NCI-H510A treated with DMSO at 0.1 percent for 48 hours (cell line): ENCODE measurements around the gene SS18L1.
"Not testable (repeated sequence)": the region's sequence is repeated elsewhere in the genome, so short reads cannot be mapped to it uniquely, and the experiment has no call there.

Experiments used
- DNase-seq: peaks from one replicate; lab custom pipeline; 2025; lab: John Stamatoyannopoulos, UW

The SS18L1 gene

DNA sequence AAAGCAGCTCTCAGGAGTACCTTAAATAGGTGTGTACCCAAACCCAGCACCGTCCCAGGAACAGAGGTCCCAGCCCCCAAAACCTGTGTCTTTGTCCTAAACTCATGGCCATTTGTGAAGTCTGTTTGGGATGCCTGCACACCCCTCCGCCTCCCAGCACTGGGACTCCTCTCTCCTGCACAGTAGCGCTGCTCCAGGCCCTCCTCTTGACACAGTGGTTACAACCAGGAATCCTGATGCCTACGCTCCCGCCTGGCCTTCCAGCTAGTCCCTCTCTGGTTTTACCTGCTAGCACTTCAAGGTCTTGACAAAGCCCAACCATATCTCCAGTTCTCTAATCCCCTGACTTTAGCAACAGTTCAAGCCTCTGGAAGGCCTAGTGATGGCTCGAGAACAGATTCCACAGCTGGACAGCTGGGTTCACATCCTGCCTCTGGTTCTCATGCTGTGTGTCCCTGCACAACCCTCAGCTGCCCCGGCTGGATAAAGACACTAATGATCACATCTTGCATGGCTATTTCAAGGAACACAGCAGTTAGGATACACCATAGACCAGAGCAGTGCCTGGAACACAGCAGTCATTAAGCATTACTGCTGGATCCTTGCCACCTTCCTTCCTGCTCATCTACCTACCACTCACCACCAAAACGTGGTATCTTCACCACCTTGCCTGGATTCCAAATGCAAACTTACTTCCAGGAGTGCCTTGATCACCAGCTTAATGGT, 5.9 kb upstream of the SS18L1 start:
- DNase-seq, result no peak

DNA sequence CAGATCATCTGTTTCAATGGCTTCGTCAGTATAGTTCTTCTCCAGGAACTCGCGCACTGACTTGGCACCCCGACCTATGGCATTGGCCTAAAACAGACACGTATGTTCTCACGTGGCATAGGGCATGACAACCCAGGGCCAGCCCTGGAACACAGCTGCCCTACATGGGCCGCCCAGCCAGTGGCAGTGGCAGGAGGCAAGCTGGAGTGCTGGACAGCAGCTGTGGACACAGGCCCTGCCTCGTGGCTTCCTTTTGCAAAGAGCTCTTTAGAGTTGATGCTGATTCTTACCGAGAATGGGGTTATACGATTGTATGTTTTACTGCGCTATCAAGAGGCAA, 5.4 kb upstream of the SS18L1 start:
- no peak for DNase-seq

DNA sequence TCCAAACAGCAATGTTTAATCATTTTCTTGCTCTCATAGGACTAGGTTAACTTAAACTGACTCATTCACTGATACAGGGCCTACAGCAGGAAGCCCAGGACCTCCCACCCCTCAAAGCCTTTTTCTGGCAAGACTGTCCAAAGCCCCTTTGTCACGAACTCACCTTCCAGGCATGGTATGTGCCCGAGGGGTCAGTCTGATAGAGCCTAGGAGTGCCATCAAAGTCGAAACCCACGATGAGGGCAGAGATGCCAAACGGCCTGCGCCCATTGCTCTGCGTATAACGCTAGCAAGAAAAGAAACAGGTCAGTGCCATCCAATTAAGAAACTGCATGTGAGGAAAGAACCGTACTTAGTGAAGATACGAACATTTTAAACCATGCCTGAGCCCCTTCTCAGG, 4.7 kb upstream of the SS18L1 start:
- no peak for DNase-seq

DNA sequence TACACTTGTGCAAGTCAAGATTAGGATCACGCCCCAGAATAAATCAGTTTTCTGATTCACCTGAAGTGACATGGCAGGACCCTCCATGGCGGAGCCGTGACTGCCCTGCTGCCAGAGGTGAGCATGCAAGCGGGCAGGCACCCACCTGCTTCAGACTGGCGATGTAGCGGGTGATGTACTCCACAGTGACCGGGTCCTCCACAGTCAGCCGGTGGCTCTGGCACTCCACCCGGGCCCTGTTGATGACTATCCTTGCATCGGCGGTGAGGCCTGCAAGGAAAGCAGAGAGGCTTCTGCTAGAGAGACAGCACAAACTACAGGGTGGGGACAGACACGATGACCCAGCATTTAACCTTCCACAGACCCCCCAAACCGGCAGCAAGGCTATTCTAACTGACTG, 3.9 kb upstream of the SS18L1 start:
- DNase-seq, result no peak

DNA sequence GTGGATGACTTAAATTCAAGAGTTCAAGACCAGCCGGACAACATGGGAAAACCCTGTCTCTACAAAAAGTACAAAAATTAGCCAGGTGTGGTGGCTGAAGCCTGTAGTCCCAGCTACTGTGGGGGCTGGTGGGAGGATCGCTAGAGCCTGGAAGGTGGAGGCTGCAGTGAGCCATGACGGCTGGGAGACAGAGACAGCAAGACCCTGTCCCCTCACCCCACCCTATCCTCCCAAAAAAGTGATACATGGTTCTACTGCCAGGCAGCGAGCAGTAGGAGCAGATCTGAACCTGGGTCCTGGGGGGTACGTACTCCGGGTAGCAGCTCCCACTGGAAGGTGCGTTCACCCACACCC, 2.5 kb upstream of the SS18L1 start:
- DNase-seq, result no peak

DNA sequence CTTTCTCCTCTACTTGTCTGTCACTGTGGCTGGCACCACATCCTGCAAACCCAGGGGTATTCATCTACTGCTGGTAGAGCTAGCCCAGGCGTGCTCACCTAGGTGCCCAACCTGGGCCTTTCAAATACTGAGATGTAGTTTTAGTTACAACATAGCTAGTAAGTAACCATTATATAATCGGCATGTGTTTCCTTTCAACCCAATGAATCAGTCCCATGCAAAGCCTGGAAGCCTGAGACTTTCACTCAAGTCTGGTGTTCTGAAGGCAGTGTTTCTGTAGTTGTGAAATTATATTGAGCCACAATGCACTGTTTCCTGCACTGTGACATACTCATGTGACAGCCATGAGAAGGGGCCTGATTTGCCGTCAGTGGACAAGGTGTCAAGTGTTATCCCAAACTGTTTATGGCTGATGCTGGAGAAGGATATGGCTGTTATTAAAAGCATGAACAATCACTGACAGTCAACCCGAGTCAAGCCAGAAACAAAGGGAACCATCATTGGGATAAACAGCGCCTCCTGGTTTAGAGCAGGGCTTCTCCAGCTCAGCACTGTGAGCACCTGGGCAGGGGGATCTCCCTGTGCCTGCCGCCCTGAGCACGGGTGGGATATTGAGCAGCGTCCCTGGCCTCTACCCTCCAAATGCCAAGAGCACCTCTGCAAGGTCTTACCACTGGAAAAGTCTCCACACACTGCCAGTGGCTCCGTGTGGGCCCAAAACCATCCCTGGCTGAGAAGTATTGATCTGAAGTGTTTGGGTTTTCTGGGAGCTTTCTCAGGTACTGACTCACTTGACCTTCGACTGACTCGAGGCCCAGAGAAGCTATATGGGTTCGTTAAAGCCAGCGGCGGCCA, 1.9 kb upstream of the SS18L1 start:
- DNase-seq, result peak; percentile 42

DNA sequence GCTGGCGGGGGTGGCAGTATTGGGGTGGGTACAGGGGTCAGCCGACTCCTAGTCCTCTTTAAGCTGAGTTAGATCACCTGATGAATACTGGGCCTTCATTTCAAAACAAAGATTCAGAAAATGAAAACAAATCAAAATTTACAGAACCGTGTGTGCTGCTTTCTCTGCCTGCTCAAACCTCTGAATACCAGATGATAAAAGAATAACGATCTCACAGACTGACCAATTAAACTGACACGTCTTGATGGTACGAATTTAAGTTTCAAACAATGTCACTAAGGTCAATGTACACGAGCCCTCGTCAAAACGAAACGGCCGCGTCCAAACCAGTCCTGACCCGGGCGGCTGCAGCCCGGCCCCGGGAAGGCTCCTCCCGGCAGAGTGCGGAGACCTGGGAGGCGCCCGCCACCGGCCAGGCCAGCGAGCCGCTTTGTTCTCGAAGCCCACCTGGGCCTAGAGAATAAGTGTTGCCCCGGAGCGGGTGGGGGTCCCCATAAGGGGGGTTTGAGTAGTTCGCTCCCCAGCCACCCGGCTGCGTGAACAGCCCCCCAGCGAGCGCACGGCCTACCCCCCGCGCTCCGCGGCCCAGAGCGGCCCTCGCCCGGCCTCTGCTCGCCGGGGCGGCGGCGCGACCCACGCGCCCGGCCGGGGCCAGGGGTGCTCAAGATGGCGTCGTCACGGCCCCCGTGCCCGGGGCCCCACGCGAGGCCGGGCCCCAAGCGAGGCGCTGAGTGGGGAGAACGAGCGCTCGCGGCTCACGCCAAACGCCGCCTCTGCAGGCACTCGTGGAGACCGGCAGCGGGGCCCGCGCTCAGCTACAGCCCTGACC, 1.1 kb upstream of the SS18L1 start:
- DNase-seq, result no peak

DNA sequence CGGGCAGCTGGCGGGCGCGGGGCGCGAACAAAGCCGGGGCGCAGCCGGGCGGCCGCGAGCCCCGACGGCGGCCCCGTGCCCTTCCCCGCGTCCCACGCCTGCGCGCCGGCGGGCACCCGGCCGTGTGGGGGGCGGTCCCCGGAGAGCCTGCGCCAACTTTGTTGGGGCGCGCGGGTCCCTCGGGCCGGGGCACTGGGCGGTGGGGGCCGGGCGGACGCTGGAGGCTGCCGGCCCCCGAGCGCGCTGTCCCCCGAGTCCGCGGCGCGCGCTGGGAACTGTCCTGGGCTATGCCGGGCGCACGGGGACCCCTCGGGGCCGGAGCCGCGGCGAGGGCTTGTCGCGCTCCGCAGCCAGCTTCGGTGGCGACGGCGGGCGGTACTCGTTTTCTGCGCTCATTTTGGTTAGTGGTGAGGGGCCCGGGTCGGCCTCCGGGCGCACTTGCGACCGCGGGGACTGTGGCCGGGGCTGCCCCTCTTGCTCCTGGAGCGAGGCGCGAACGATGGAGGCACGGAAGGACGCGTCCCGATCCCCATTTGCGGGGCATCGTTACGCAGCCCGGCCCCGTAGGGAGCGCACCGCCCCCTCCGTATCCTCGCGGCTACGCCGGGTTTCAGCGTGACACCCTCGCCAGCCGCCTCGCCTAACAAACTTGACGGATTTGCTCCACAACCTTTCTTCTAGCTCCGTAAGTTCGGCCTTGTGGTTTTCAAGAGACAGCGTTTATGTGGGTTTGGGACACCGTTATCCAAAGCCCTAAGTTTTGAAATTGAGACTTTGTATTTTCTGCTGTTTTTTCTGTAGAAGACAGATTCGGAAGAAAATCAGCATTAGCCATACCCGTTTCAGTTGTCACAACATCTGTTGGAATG, 622 bp downstream of the SS18L1 start:
- DNase-seq, result peak; percentile 39

DNA sequence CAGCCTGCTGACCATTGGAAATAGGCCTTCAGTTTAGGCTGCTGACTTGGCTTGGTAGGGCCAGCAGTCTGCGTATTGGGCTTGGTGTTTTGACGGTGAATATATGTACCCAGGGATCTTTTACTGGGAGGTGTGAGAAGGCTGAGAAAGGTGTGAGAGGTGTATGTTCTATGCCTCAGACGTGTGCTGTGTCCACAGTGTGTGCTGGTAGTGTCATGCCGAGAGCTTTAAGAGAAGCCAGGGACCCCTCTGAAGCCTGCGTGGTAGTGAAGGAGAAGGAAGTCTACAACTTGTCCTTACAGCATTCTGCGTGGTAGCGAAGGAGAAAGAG, 2.1 kb downstream of the SS18L1 start:
- no peak for DNase-seq

DNA sequence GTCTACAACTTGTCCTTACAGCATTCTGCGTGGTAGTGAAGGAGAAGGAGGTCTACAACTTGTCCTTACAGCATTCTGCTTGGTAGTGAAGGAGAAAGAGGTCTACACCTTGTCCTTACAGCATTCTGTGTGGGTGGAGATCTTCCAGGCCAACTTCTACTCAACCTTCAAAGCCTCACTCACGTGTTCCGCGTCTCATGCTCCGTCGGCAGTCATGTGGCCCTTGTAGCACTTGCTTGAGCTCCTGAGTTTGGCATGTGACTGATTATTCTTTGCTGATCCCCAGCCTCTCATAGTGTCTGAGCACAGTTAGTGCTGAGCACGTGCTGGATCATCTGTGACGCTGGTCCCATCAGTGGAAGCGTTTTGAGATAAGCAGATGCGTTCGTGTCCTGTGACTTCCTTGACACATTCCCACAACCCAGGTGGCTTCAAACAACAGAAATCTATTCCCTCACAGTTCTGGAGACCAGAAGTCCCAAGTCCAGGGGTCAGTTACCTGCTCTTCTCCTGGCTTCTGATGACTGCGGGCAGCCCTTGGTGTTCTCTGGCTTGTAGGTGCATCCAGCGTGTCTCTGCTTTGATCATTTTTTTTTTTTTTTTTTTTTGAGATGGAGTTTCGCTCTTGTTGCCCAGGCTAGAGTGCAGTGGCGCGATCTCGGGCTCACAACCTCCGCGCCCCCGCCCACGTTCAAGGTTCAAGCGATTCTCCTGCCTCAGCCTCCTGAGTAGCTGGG, 2.6 kb downstream of the SS18L1 start:
- no peak for DNase-seq

DNA sequence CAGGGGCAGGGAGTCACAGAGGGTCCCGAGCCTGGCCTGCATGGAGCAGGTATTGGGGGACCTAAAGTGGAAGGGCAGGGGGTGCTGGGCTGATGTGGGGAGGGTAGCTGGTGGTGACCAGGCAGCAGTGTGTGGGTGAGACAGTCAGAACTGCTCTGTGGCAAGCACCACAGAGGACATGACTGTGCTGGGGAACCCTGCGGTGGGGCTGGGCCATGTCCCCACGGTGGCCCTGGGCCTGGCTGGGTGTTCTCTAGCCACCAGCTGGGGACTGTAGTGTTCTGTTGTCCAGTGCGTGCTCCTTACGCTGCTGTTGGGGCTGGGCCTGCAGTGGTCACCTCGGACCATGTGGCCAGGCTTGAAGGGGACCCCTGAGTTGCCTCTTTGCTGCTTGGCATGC, 3.6 kb downstream of the SS18L1 start:
- DNase-seq, result no peak

DNA sequence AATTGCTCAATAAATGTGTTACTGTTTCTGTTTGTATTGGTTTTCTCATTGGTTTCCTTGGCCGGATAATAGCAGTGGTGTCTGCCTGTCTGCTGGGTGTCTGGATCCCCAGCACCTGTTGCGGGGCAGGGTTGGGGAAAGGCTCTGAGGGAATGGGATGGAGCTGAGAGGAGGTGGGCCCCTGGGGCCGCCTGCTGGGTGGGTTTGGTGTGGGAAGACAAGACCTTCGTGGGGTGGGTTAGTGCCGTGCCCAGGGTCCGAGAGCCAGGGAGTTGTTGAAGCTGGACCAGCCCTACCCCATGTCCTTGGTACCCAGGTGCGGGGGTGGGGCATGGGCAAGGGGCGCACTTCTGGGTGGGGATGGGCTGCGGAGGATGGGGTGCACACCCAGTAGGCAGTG, 4.0 kb downstream of the SS18L1 start:
- no peak for DNase-seq

DNA sequence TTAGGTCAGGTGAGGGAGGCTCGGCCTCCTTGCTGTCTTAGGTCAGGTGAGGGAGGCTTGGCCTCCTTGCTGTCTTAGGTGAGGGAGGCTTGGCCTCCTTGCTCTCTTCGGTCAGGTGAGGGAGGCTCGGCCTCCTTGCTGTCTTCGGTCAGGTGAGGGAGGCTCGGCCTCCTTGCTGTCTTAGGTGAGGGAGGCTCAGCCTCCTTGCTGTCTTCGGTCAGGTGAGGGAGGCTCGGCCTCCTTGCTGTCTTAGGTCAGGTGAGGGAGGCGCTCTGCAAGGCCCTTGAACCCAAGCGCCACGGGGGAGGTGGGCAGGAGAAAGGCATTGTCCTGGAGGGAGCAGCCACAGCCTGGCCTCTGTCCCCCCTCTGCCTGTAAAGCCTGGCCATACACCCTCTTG, 4.8 kb downstream of the SS18L1 start:
- not testable (repeated sequence) for DNase-seq

DNA sequence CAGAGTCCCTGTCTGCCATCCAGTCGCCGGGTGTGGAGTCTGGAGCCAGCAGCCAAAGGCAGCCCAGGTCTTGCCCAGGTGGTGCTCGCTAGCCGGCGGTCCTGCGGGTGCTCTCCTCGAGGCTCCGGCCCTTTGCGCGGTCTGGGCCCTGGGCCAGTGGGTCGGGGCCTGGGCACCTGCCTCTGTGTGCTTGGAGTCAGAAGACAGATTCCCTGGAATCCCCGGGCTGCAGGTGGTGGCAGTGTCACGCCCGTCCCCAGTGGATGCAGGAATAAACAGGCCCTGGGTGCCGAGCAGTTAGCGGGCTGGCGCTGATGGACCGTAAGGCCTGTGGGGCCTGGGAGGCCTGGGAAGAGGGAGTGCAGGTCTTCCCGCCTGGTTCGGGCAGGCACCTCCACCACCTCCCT, 5.3 kb downstream of the SS18L1 start:
- DNase-seq, result no peak

DNA sequence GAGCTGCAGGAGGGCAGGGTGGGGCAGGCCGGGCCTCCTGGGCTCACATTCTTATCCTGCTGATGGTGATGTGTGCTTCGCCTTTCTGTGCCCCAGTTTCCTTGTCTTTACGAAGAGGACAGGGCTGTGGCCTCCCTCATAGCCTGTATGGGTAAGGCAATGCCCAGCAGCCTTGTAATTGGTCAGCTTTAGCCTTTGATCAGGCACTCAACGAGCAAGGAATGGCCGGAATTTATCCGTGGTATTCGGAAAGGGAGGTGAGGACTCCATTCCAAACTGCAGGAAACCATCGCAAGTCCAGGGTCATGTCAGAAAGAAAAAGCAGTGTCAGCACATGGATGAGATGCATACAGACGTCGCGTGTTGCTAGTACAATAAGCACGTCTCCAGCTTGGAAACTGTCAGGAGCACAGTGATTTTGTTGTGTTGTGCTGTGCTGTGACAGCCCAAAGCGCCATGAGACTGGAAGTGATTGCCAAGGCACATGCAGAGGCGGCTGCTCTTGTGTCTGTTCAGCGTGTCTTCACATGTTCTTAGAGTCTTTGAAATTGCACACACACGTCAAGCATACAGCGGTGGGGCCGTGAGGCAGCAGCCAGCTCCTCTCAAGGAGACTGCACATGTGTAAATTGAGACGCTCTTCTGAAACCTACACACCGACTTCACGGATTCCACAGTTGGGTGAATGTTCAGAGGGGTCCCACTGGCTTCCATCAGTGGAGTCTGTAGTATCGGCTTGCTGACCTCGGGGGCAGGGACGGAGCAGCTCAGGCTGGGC, 6.2 kb downstream of the SS18L1 start:
- DNase-seq, result no peak

DNA sequence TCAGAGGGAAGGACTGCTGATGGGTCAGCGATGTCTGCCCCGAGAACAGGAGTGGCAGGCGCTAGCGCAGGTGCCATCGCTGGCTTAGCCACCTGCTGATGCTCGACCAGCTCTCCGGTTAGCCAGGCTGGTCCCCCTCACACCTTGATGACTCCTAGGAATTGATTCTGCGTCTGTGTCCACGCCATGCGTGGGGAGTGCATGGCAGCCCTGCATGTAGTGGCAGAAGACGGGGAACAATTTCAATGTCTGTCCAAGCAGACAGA, 6.7 kb downstream of the SS18L1 start:
- no peak for DNase-seq

DNA sequence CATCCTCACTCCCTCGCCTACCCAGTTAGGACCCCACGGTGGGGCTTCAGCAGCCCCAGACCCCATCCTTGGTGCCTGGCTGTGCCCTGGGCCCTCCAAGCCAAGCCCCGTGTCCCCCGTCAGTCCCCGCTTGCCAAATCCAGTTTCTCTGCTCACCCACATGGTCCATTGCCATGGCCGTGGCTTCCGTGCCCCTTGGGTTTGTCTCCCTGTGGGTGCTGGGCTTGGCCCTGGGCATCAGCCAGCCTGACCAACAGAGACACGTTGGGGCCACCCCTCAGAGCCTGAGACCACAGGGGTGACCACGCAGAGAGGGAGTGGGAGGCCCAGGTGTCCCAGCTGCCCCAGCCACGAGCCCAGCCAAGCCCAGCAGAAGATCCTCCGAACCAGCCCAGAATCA, 7.7 kb downstream of the SS18L1 start:
- no peak for DNase-seq

DNA sequence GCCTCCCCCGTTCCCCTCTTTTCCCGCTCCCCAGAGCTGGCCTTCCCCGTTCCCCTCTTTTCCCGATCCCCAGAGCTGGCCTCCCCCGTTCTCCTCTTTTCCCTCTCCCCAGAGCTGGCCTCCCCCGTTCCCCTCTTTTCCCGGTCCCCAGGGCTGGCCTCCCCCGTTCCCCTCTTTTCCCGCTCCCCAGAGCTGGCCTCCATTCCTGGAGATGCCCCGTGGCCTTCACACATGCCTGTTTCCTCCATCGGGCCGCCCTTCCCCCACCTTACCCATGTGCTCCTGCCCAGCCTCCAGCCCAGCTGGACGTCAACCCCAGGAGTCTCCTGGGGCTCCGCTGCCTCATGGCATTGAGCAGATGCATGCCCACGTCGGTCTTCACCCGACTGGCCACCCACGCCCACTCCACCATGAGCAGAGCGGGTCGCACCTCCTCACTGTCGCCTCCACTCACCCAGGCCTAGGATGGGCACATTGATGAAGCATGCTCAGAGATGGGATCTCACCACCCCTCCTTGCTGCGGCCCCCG, 8.3 kb downstream of the SS18L1 start:
- DNase-seq, result no peak

DNA sequence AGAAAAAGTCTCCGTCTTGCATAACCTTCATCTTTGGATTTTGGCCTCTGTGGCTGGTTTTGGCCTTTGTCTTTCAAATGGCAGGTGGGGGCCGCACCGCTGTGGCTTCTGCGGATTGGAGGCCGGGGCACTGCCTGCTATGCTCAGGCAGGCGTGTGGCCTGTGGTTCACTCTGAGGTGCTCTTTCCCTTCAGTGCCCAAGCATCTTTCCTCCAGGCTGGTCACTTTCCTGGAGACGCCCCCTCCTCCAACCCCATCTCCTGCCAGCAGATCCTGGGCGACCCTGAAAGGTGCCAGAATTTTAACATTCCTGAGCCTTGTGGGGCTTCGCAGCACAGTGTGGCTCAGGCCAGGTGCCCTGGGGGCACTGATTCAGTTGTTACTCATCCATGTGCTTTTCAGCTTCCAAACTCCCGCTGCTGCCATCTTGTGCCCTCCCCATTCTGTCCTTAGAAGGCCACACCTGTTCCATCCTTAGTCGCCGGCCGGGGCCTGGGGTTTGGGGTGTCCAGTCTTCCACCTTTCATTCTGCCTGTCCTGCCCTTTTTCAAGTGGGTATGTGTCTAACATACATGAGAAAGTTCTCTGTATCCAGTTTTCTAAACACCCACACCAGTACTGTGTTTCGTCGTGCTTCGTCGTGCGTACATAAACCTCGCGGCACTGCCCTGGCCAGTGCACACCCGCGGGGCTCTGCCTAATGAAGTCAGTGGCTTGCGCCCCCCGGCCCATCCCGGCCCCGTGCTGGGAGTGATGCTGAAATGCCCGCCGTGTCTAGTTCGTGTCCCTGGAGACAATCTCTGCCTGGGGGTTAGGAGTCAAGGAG, 12.1 kb downstream of the SS18L1 start:
- no peak for DNase-seq

DNA sequence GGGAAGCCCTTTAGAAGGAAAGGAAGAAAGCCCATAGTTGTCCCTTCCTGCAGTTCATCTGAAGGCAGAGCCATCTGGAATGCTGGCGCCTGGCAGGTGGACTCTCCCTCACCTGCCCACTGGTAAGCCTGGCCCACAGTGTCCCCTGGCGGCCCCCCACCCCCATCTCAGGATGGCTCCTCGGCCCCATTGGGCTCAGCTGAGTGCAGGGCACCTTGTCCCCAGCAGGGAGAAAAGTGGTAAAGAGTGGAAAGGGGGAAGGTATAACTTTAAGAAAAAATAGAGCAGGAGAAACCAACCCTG, 12.6 kb downstream of the SS18L1 start:
- DNase-seq, result no peak
